Measurements from ENCODE around the gene CLSTN2. TPM values are rescaled to one million over a fixed set of nuclear protein-coding genes. Genes with fewer than 3 reads are reported as not detected.
A peak's percentile ranks its signal among the peaks of the same experiment; 100 is the strongest.

Gene CLSTN2
- total RNA-seq, 1 experiment from 2014 or later = not detected

- peak; percentile 74 to 83 for DNase-seq
- no peaks in the 10 kb centered on the region for H4K20me1 ChIP-seq (ENCODE audit: insufficient read depth)
- H3K4me2 ChIP-seq = peak overlapping the region; percentile 39; the same call in 1 of the 2 replicates
- intact Hi-C loops (cut with micrococcal nuclease; ENCODE audit: unreplicated experiment) = loop anchor here (1.0 to 2.0 kb wide), 3 partner anchors 26 to 188 kb away; no protein-coding TSS in a partner anchor
- peaks cover 22% of the 10 kb centered on the region for H3K4me1 ChIP-seq (replicated peaks; ENCODE audit: insufficient read depth)
- peak overlapping the region; percentile 66 for H3K27ac ChIP-seq
- no peaks in the 10 kb centered on the region for H3K9me3 ChIP-seq (ENCODE audit: insufficient read depth, low read depth)
- CTCF ChIA-PET = interaction anchor here (0.6 kb wide), 1 partner anchor 423 kb away, joined by 4 read pairs; no protein-coding TSS in a partner anchor
- no peaks in the 10 kb centered on the region for H3K27me3 ChIP-seq (ENCODE audit: insufficient read depth, low read depth)
- no peak overlapping the region for H3K4me3 ChIP-seq
- H2AFZ ChIP-seq = no peak overlapping the region
- H3K79me2 ChIP-seq (ENCODE audit: low read depth) = no peaks in the 10 kb centered on the region
- POLR2A ChIA-PET (ENCODE audit: unreplicated experiment) = no interaction called here
- TF ChIP-seq EZH2 (IDR thresholded peaks at IDR 0.05; ENCODE audit: low read depth) (no peak), CTCF (conservative IDR thresholded peaks at IDR 0.05) (no peak)
- BruUV-seq (replicated peaks) = no TSS peak
- H3K36me3 ChIP-seq (ENCODE audit: low read depth) = no peaks in the 10 kb centered on the region
- peaks cover 15% of the 10 kb centered on the region for H3F3A ChIP-seq (ENCODE audit: insufficient read depth, low read depth)
- H3K9me2 ChIP-seq (ENCODE audit: insufficient read depth) = no peaks in the 10 kb centered on the region
These were observed 506.0 kb downstream of the CLSTN2 start for GRCh38 chr3:140441006-140441405.

GRCh38 chr3:140442621-140443020, 507.6 kb downstream of the CLSTN2 start:
- no peak overlapping the region for H3K27ac ChIP-seq
- H3K4me3 ChIP-seq = no peak overlapping the region
- H3K9me3 ChIP-seq (ENCODE audit: insufficient read depth, low read depth) = no peaks in the 10 kb centered on the region
- intact Hi-C loops (cut with micrococcal nuclease; ENCODE audit: unreplicated experiment) = no loop called here
- H3K36me3 ChIP-seq (ENCODE audit: low read depth) = no peaks in the 10 kb centered on the region
- H3K79me2 ChIP-seq (ENCODE audit: low read depth) = no peaks in the 10 kb centered on the region
- BruUV-seq (replicated peaks) = no TSS peak
- TF ChIP-seq CTCF (conservative IDR thresholded peaks at IDR 0.05) = no peak
- POLR2A ChIA-PET (ENCODE audit: unreplicated experiment) = no interaction called here
- no peak overlapping the region for H3K4me2 ChIP-seq
- H3F3A ChIP-seq (ENCODE audit: insufficient read depth, low read depth) = peaks cover 15% of the 10 kb centered on the region
- peaks cover 22% of the 10 kb centered on the region for H3K4me1 ChIP-seq (replicated peaks; ENCODE audit: insufficient read depth)
- H4K20me1 ChIP-seq (ENCODE audit: insufficient read depth) = no peaks in the 10 kb centered on the region
- no peak overlapping the region for H2AFZ ChIP-seq
- no peak for DNase-seq
- no peaks in the 10 kb centered on the region for H3K27me3 ChIP-seq (ENCODE audit: insufficient read depth, low read depth)
- CTCF ChIA-PET = no interaction called here
- H3K9me2 ChIP-seq (ENCODE audit: insufficient read depth) = no peaks in the 10 kb centered on the region

DNA sequence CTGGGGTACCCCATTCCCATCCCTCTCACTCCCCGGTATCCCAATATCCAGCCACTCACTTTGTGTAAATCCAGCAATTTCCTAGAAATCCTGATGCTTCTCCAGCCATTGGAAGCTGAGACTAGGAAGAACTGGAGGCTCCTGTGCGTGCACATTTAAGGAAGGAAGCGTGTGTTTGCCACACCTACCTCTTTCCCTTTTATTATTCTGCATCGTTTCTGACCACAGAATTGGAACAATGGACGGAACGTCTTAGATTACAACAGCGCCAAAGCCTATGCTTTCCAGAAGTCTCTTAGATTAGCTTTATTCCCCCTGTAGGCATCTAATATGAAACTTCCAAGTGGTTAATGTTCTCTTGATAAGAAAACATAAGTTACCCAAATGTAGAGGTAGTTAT, 508.1 kb downstream of the CLSTN2 start:
- no peak overlapping the region for H3K27ac ChIP-seq
- H3F3A ChIP-seq (ENCODE audit: insufficient read depth, low read depth) = peaks cover 15% of the 10 kb centered on the region
- ChIA-PET POLR2A (ENCODE audit: unreplicated experiment) (no interaction called here), CTCF (no interaction called here)
- no TSS peak for BruUV-seq (replicated peaks)
- no peaks in the 10 kb centered on the region for H3K79me2 ChIP-seq (ENCODE audit: low read depth)
- H4K20me1 ChIP-seq (ENCODE audit: insufficient read depth) = no peaks in the 10 kb centered on the region
- H3K27me3 ChIP-seq (ENCODE audit: insufficient read depth, low read depth) = no peaks in the 10 kb centered on the region
- TF ChIP-seq EZH2 (IDR thresholded peaks at IDR 0.05; ENCODE audit: low read depth) (no peak), CTCF (conservative IDR thresholded peaks at IDR 0.05) (no peak)
- no peak overlapping the region for H3K4me3 ChIP-seq
- no peak for DNase-seq
- no peaks in the 10 kb centered on the region for H3K9me2 ChIP-seq (ENCODE audit: insufficient read depth)
- intact Hi-C loops (cut with micrococcal nuclease; ENCODE audit: unreplicated experiment) = no loop called here
- no peaks in the 10 kb centered on the region for H3K9me3 ChIP-seq (ENCODE audit: insufficient read depth, low read depth)
- peaks cover 22% of the 10 kb centered on the region for H3K4me1 ChIP-seq (replicated peaks; ENCODE audit: insufficient read depth)
- no peak overlapping the region for H3K4me2 ChIP-seq
- H3K36me3 ChIP-seq (ENCODE audit: low read depth) = no peaks in the 10 kb centered on the region
- H2AFZ ChIP-seq = no peak overlapping the region

Measured in PC-9 (cell line).